Suprapubic skin (tissue), 3 donors: ENCODE results near the gene ACTR1A.

Experiments
- CTCF ChIP-seq, 2 donors: fragments of 200-600 bp in 1 of 2; fragments of 450-650 bp in 1 of 2; sonication (generic) in 1 of 2; IDR thresholded peaks; one replicate each; pipeline ENCODE4 v1.5.1; 2016 to 2019; ENCODE audit warnings: antibody characterized with exemption in 2 of 2, mild to moderate bottlenecking in 1 of 2, moderate library complexity in 1 of 2
- EP300 ChIP-seq: sonication (generic); formaldehyde crosslinking; IDR thresholded peaks from one replicate; pipeline ENCODE4 v1.6.1; 2017; ENCODE audit warnings: antibody characterized with exemption
- POLR2A ChIP-seq, 2 donors: fragments of 450-650 bp; IDR thresholded peaks; one replicate each; pipeline ENCODE4 v1.6.1; 2017; ENCODE audit warnings: antibody characterized with exemption in 2 of 2, mild to moderate bottlenecking in 2 of 2, moderate library complexity in 2 of 2

- TF ChIP-seq CTCF (IDR thresholded peaks at IDR 0.05) (no peak), EP300 (no peak), POLR2A (IDR thresholded peaks at IDR 0.05) (no peak)
Observed at GRCh38 chr10:102444851-102445250, 57.7 kb downstream of the ACTR1A start.
